ENCODE measurements around the gene RCL1. TPM values are rescaled to one million over a fixed set of nuclear protein-coding genes. Genes with fewer than 3 reads are reported as not detected.
A peak's percentile ranks its signal among the peaks of the same experiment; 100 is the strongest.
"Not testable (repeated sequence)": the region's sequence is repeated elsewhere in the genome, so short reads cannot be mapped to it uniquely, and the experiment has no call there.

Gene RCL1
- total and polyA plus RNA-seq, 8 donors = 11.2 to 22.6 (median 18.2) TPM

- Histone ChIP-seq H3K9me3 (no peaks in the 10 kb centered on the region), H3K27me3 (no peaks in the 10 kb centered on the region), H3K27ac (no peak overlapping the region), H3K4me1 (no peaks in the 10 kb centered on the region), H3K36me3 (no peaks in the 10 kb centered on the region), H3K4me3 (no peak overlapping the region)
- no peak for DNase-seq
- TF ChIP-seq CTCF (IDR thresholded peaks at IDR 0.05) = no peak
- no peak for ATAC-seq
- intact Hi-C loops (cut with DNase I) = no loop called here
Observed at GRCh38 chr9:4769321-4770080, 23.2 kb upstream of the RCL1 start.

GRCh38 chr9:4771788-4772187 is 21.0 kb upstream of the RCL1 start:
- H3K9me3 ChIP-seq = no peaks in the 10 kb centered on the region
- ATAC-seq = no peak

GRCh38 chr9:4774209-4774608 is 18.5 kb upstream of the RCL1 start:
- H3K27ac ChIP-seq = no peak overlapping the region
- H3K9me3 ChIP-seq = no peaks in the 10 kb centered on the region
- no peak for TF ChIP-seq CTCF (IDR thresholded peaks at IDR 0.05)
- no peaks in the 10 kb centered on the region for H3K4me1 ChIP-seq
- H3K27me3 ChIP-seq = no peaks in the 10 kb centered on the region
- ATAC-seq (no peak), DNase-seq (no peak)
- H3K4me3 ChIP-seq = no peak overlapping the region
- H3K36me3 ChIP-seq = no peaks in the 10 kb centered on the region
- intact Hi-C loops (cut with DNase I) = no loop called here

More at GRCh38 chr9:4771788-4772187, 21.0 kb upstream of the RCL1 start:
- DNase-seq = no peak
- no peak overlapping the region for H3K4me3 ChIP-seq
- TF ChIP-seq CTCF (IDR thresholded peaks at IDR 0.05) = no peak
- H3K4me1 ChIP-seq = no peaks in the 10 kb centered on the region
- H3K36me3 ChIP-seq = no peaks in the 10 kb centered on the region
- H3K27me3 ChIP-seq = no peaks in the 10 kb centered on the region
- intact Hi-C loops (cut with DNase I) = no loop called here
- no peak overlapping the region for H3K27ac ChIP-seq

GRCh38 chr9:4774958-4775357 is 17.8 kb upstream of the RCL1 start:
- H3K4me1 ChIP-seq; DNase-seq; ATAC-seq; H3K4me3 ChIP-seq; H3K27ac ChIP-seq; intact Hi-C loops (cut with DNase I); H3K9me3 ChIP-seq; H3K27me3 ChIP-seq; H3K36me3 ChIP-seq: not testable (repeated sequence)

- intact Hi-C loops (cut with DNase I) = no loop called here
- Histone ChIP-seq H3K4me3 (no peak overlapping the region), H3K9me3 (no peaks in the 10 kb centered on the region), H3K27me3 (no peaks in the 10 kb centered on the region), H3K4me1 (no peaks in the 10 kb centered on the region), H3K27ac (no peak overlapping the region), H3K36me3 (no peaks in the 10 kb centered on the region)
- TF ChIP-seq CTCF (IDR thresholded peaks at IDR 0.05) = no peak
- DNase-seq (no peak), ATAC-seq (peak; percentile 26)
Observed at GRCh38 chr9:4780651-4781050, 12.1 kb upstream of the RCL1 start.

GRCh38 chr9:4781408-4781807 is 11.3 kb upstream of the RCL1 start:
- H3K27me3 ChIP-seq = no peaks in the 10 kb centered on the region
- H3K9me3 ChIP-seq = no peaks in the 10 kb centered on the region
- no peaks in the 10 kb centered on the region for H3K36me3 ChIP-seq
- intact Hi-C loops (cut with DNase I) = no loop called here
- no peak for TF ChIP-seq CTCF (IDR thresholded peaks at IDR 0.05)
- no peak overlapping the region for H3K4me3 ChIP-seq
- ATAC-seq (no peak), DNase-seq (no peak)
- H3K27ac ChIP-seq = no peak overlapping the region
- H3K4me1 ChIP-seq = no peaks in the 10 kb centered on the region

GRCh38 chr9:4783191-4783590 is 9.6 kb upstream of the RCL1 start:
- DNase-seq; H3K9me3 ChIP-seq; H3K36me3 ChIP-seq; H3K4me1 ChIP-seq; intact Hi-C loops (cut with DNase I); H3K27ac ChIP-seq; H3K27me3 ChIP-seq; ATAC-seq; H3K4me3 ChIP-seq: not testable (repeated sequence)
